ENCODE data around the gene NUDT9.
"Not testable (repeated sequence)": the region's sequence is repeated elsewhere in the genome, so short reads cannot be mapped to it uniquely, and the experiment has no call there.

Gene NUDT9

GRCh38 chr4:87395073-87395472 is 27.3 kb upstream of the NUDT9 start:
- not testable (repeated sequence) for H3K36me3 Mint-ChIP-seq (ENCODE audit: low read depth); H3K4me3 Mint-ChIP-seq; H3K27ac Mint-ChIP-seq; H3K27me3 Mint-ChIP-seq (ENCODE audit: low read depth); DNase-seq (ENCODE audit: low spot score); H3K4me1 Mint-ChIP-seq (ENCODE audit: low read depth); H3K9me3 Mint-ChIP-seq

GRCh38 chr4:87395851-87396250 is 26.5 kb upstream of the NUDT9 start:
- DNase-seq (ENCODE audit: low spot score); H3K27me3 Mint-ChIP-seq (ENCODE audit: low read depth); H3K4me1 Mint-ChIP-seq (ENCODE audit: low read depth); H3K9me3 Mint-ChIP-seq; H3K36me3 Mint-ChIP-seq (ENCODE audit: low read depth); H3K27ac Mint-ChIP-seq; H3K4me3 Mint-ChIP-seq: not testable (repeated sequence)

- no peak overlapping the region for H3K27ac Mint-ChIP-seq
- DNase-seq (ENCODE audit: low spot score), result no peak
- no peaks in the 10 kb centered on the region for H3K9me3 Mint-ChIP-seq
- H3K36me3 Mint-ChIP-seq (ENCODE audit: low read depth), result no peaks in the 10 kb centered on the region
- peaks cover 5% of the 10 kb centered on the region for H3K27me3 Mint-ChIP-seq (ENCODE audit: low read depth)
- no peak overlapping the region for H3K4me3 Mint-ChIP-seq
- H3K4me1 Mint-ChIP-seq (ENCODE audit: low read depth), result peaks cover 2% of the 10 kb centered on the region
Observed at GRCh38 chr4:87399148-87399547, 23.2 kb upstream of the NUDT9 start.

GRCh38 chr4:87399954-87400353 is 22.4 kb upstream of the NUDT9 start:
- no peak overlapping the region for H3K4me3 Mint-ChIP-seq
- peaks cover 2% of the 10 kb centered on the region for H3K4me1 Mint-ChIP-seq (ENCODE audit: low read depth)
- H3K27me3 Mint-ChIP-seq (ENCODE audit: low read depth), result peaks cover 8% of the 10 kb centered on the region
- no peaks in the 10 kb centered on the region for H3K36me3 Mint-ChIP-seq (ENCODE audit: low read depth)
- DNase-seq (ENCODE audit: low spot score), result no peak
- H3K27ac Mint-ChIP-seq, result no peak overlapping the region
- no peaks in the 10 kb centered on the region for H3K9me3 Mint-ChIP-seq

- DNase-seq (ENCODE audit: low spot score); H3K36me3 Mint-ChIP-seq (ENCODE audit: low read depth); H3K4me3 Mint-ChIP-seq; H3K27ac Mint-ChIP-seq; H3K9me3 Mint-ChIP-seq: not testable (repeated sequence)
- Mint-ChIP-seq H3K27me3 (ENCODE audit: low read depth) (peaks cover 12% of the 10 kb centered on the region), H3K4me1 (ENCODE audit: low read depth) (peaks cover 14% of the 10 kb centered on the region)
Observed at GRCh38 chr4:87403732-87404131, 18.6 kb upstream of the NUDT9 start.

- Mint-ChIP-seq H3K27ac (no peak overlapping the region), H3K4me1 (ENCODE audit: low read depth) (peaks cover 14% of the 10 kb centered on the region), H3K27me3 (ENCODE audit: low read depth) (peaks cover 21% of the 10 kb centered on the region), H3K9me3 (no peaks in the 10 kb centered on the region), H3K36me3 (ENCODE audit: low read depth) (no peaks in the 10 kb centered on the region), H3K4me3 (no peak overlapping the region)
- no peak for DNase-seq (ENCODE audit: low spot score)
Observed at GRCh38 chr4:87405211-87405820, 17.1 kb upstream of the NUDT9 start.

- no peak for DNase-seq (ENCODE audit: low spot score)
- H3K4me3 Mint-ChIP-seq, result no peak overlapping the region
- no peaks in the 10 kb centered on the region for H3K9me3 Mint-ChIP-seq
- H3K4me1 Mint-ChIP-seq (ENCODE audit: low read depth), result peaks cover 14% of the 10 kb centered on the region
- peaks cover 27% of the 10 kb centered on the region for H3K27me3 Mint-ChIP-seq (ENCODE audit: low read depth)
- H3K36me3 Mint-ChIP-seq (ENCODE audit: low read depth), result no peaks in the 10 kb centered on the region
- H3K27ac Mint-ChIP-seq, result no peak overlapping the region
Observed at GRCh38 chr4:87406462-87406861, 15.9 kb upstream of the NUDT9 start.

GRCh38 chr4:87406902-87407301 is 15.5 kb upstream of the NUDT9 start:
- DNase-seq (ENCODE audit: low spot score); H3K36me3 Mint-ChIP-seq (ENCODE audit: low read depth); H3K9me3 Mint-ChIP-seq; H3K4me3 Mint-ChIP-seq; H3K27ac Mint-ChIP-seq: not testable (repeated sequence)
- Mint-ChIP-seq H3K4me1 (ENCODE audit: low read depth) (peaks cover 14% of the 10 kb centered on the region), H3K27me3 (ENCODE audit: low read depth) (peaks cover 27% of the 10 kb centered on the region)

- no peak overlapping the region for H3K27ac Mint-ChIP-seq
- peaks cover 14% of the 10 kb centered on the region for H3K4me1 Mint-ChIP-seq (ENCODE audit: low read depth)
- no peaks in the 10 kb centered on the region for H3K9me3 Mint-ChIP-seq
- H3K4me3 Mint-ChIP-seq, result no peak overlapping the region
- no peaks in the 10 kb centered on the region for H3K36me3 Mint-ChIP-seq (ENCODE audit: low read depth)
- no peak for DNase-seq (ENCODE audit: low spot score)
- peaks cover 31% of the 10 kb centered on the region for H3K27me3 Mint-ChIP-seq (ENCODE audit: low read depth)
Observed at GRCh38 chr4:87409420-87409939, 12.9 kb upstream of the NUDT9 start.

- peaks cover 14% of the 10 kb centered on the region for H3K4me1 Mint-ChIP-seq (ENCODE audit: low read depth)
- no peak for DNase-seq (ENCODE audit: low spot score)
- no peaks in the 10 kb centered on the region for H3K9me3 Mint-ChIP-seq
- H3K27ac Mint-ChIP-seq, result no peak overlapping the region
- peaks cover 29% of the 10 kb centered on the region for H3K27me3 Mint-ChIP-seq (ENCODE audit: low read depth)
- H3K36me3 Mint-ChIP-seq (ENCODE audit: low read depth), result no peaks in the 10 kb centered on the region
- no peak overlapping the region for H3K4me3 Mint-ChIP-seq
Observed at GRCh38 chr4:87410157-87410556, 12.2 kb upstream of the NUDT9 start.

- Mint-ChIP-seq H3K27ac (no peak overlapping the region), H3K4me3 (no peak overlapping the region), H3K9me3 (no peaks in the 10 kb centered on the region)
Observed at GRCh38 chr4:87410679-87411078, 11.7 kb upstream of the NUDT9 start.

GRCh38 chr4:87414816-87415215 is 7.6 kb upstream of the NUDT9 start:
- no peaks in the 10 kb centered on the region for H3K36me3 Mint-ChIP-seq (ENCODE audit: low read depth)
- no peak overlapping the region for H3K4me3 Mint-ChIP-seq
- no peaks in the 10 kb centered on the region for H3K4me1 Mint-ChIP-seq (ENCODE audit: low read depth)
- no peak overlapping the region for H3K27ac Mint-ChIP-seq
- peaks cover 24% of the 10 kb centered on the region for H3K27me3 Mint-ChIP-seq (ENCODE audit: low read depth)
- no peaks in the 10 kb centered on the region for H3K9me3 Mint-ChIP-seq
- no peak for DNase-seq (ENCODE audit: low spot score)

More at GRCh38 chr4:87410679-87411078, 11.7 kb upstream of the NUDT9 start:
- H3K4me1 Mint-ChIP-seq (ENCODE audit: low read depth), result peaks cover 14% of the 10 kb centered on the region
- peaks cover 27% of the 10 kb centered on the region for H3K27me3 Mint-ChIP-seq (ENCODE audit: low read depth)
- no peaks in the 10 kb centered on the region for H3K36me3 Mint-ChIP-seq (ENCODE audit: low read depth)
- DNase-seq (ENCODE audit: low spot score), result no peak

- Mint-ChIP-seq H3K36me3 (ENCODE audit: low read depth) (no peaks in the 10 kb centered on the region), H3K4me3 (no peak overlapping the region), H3K4me1 (ENCODE audit: low read depth) (no peaks in the 10 kb centered on the region), H3K27me3 (ENCODE audit: low read depth) (peaks cover 14% of the 10 kb centered on the region), H3K27ac (no peak overlapping the region), H3K9me3 (no peaks in the 10 kb centered on the region)
- no peak for DNase-seq (ENCODE audit: low spot score)
Observed at GRCh38 chr4:87416965-87417364, 5.4 kb upstream of the NUDT9 start.

GRCh38 chr4:87418410-87418809 is 4.0 kb upstream of the NUDT9 start:
- DNase-seq (ENCODE audit: low spot score); H3K27ac Mint-ChIP-seq; H3K9me3 Mint-ChIP-seq; H3K4me3 Mint-ChIP-seq; H3K36me3 Mint-ChIP-seq (ENCODE audit: low read depth); H3K4me1 Mint-ChIP-seq (ENCODE audit: low read depth); H3K27me3 Mint-ChIP-seq (ENCODE audit: low read depth): not testable (repeated sequence)
